H1 (cell line): ENCODE measurements around the gene NT5M. TPM values are rescaled to one million over a fixed set of nuclear protein-coding genes. Genes with fewer than 3 reads are reported as not detected.

Source experiments
- CTCF ChIA-PET: fragments of 300-600 bp; sonication (Branson Sonifier 250); formaldehyde crosslinking; loops from one replicate; lab custom pipeline; 2021; ENCODE audit not compliant: partially characterized antibody; lab: Charles Lee
- POLR2A ChIA-PET: fragments of 300-600 bp; sonication (Branson Sonifier 250); formaldehyde crosslinking; loops from one replicate; lab custom pipeline; 2021; ENCODE audit warnings: inconsistent platforms; ENCODE audit not compliant: partially characterized antibody; lab: Charles Lee
- DNase-seq, 2 experiments: peaks; one replicate each; pipeline versions ENCODE4 v3.0.0 to v3.0.0-alpha.2; 2010 to 2022; ENCODE audit warnings: low spot score in 2 of 2, low read depth in 1 of 2, mixed read lengths in 1 of 2
- FAIRE-seq: peaks from 2 replicates; lab custom pipeline; 2011; peaks lifted over from hg19 to GRCh38; lab: Jason Lieb, UNC
- H2AFZ ChIP-seq: 2 replicates; pipeline ENCODE4 v1.8.1; 2012; ENCODE audit warnings: low read length, inconsistent platforms
- H2AK5ac ChIP-seq: 2 replicates; pipeline ENCODE4 v1.6.1; 2013; ENCODE audit warnings: low read depth, low read length
- H2BK120ac ChIP-seq: replicated peaks from 2 replicates; pipeline ENCODE3; 2013; ENCODE audit warnings: low read depth, low read length, inconsistent platforms
- H2BK12ac ChIP-seq: 2 replicates; pipeline ENCODE4 v1.6.1; 2013; ENCODE audit warnings: low read depth, low read length
- H2BK15ac ChIP-seq: 2 replicates; pipeline ENCODE4 v1.6.1; 2013; ENCODE audit warnings: low read length
- H2BK20ac ChIP-seq: 2 replicates; pipeline ENCODE4 v1.6.1; 2013; ENCODE audit warnings: low read length
- H2BK5ac ChIP-seq: 2 replicates; pipeline ENCODE4 v1.6.1; 2013; ENCODE audit warnings: low read depth, low read length
- H3K14ac ChIP-seq: 2 replicates; pipeline ENCODE4 v1.6.1; 2013; ENCODE audit warnings: inconsistent platforms; ENCODE audit not compliant: insufficient read length
- H3K18ac ChIP-seq: 2 replicates; pipeline ENCODE4 v1.6.1; 2013; ENCODE audit warnings: low read length; ENCODE audit errors: extremely low read depth
- H3K23ac ChIP-seq: 2 replicates; pipeline ENCODE4 v1.6.1; 2013; ENCODE audit warnings: inconsistent platforms; ENCODE audit not compliant: insufficient read length
- H3K23me2 ChIP-seq: 2 replicates; pipeline ENCODE4 v1.6.1; 2013; ENCODE audit warnings: low read depth, low read length
- H3K27ac ChIP-seq: 2 replicates; pipeline ENCODE4 v1.6.1; 2011; ENCODE audit warnings: low read depth, low read length, inconsistent platforms
- H3K27me3 ChIP-seq, 4 experiments: replicated peaks in 1 of 4; 1 replicate in 1 of 4; 2 replicates in 3 of 4; pipeline versions ENCODE4 v1.6.1 to v1.8.1; 2011 to 2013; ENCODE audit warnings: low read length in 3 of 4, mild to moderate bottlenecking in 3 of 4, inconsistent platforms in 2 of 4, mixed read lengths in 2 of 4, moderate library complexity in 1 of 4; ENCODE audit not compliant: control insufficient read depth in 3 of 4, insufficient read depth in 3 of 4; ENCODE audit errors: extremely low read depth in 1 of 4
- H3K36me3 ChIP-seq, 4 experiments: 2 replicates each; pipeline versions ENCODE4 v1.6.1 to v1.8.1; 2011 to 2013; ENCODE audit warnings: mild to moderate bottlenecking in 4 of 4, low read length in 3 of 4, moderate library complexity in 2 of 4, control low read depth in 1 of 4, inconsistent platforms in 1 of 4; ENCODE audit not compliant: insufficient read depth in 4 of 4, control insufficient read depth in 2 of 4
- H3K4ac ChIP-seq: replicated peaks from 2 replicates; pipeline ENCODE3; 2013; ENCODE audit warnings: low read length, low read depth, mixed read lengths, inconsistent platforms; ENCODE audit not compliant: insufficient read length
- H3K4me1 ChIP-seq, 4 experiments: replicated peaks in 1 of 4; 1 replicate in 1 of 4; 2 replicates in 3 of 4; pipeline versions ENCODE4 v1.6.1 to v1.8.1; 2011 to 2013; ENCODE audit warnings: low read length in 3 of 4, inconsistent platforms in 2 of 4, mixed read lengths in 1 of 4; ENCODE audit not compliant: insufficient read depth in 4 of 4, control insufficient read depth in 3 of 4
- H3K4me2 ChIP-seq, 2 experiments: 2 replicates each; pipeline versions ENCODE4 v1.6.1 to v1.8.1; 2011 to 2013; ENCODE audit warnings: low read depth in 2 of 2, low read length in 2 of 2, control low read depth in 1 of 2, inconsistent platforms in 1 of 2, mild to moderate bottlenecking in 1 of 2; ENCODE audit not compliant: insufficient read depth in 1 of 2
- H3K4me3 ChIP-seq, 4 experiments: fragments of 200-600, 300-600 bp in 1 of 4; sonication (generic), shearing (Covaris generic), sonication (Bioruptor Twin) in 1 of 4; 2 replicates each; pipeline versions ENCODE4 v1.5.1 to v1.8.1; 2011 to 2016; ENCODE audit warnings: low read length in 4 of 4, low read depth in 3 of 4, control low read depth in 2 of 4, inconsistent platforms in 2 of 4, mild to moderate bottlenecking in 2 of 4, mixed read lengths in 1 of 4, moderate library complexity in 1 of 4; ENCODE audit not compliant: insufficient read depth in 2 of 4; ENCODE audit errors: extremely low read depth in 1 of 4
- H3K56ac ChIP-seq: replicated peaks from 2 replicates; pipeline ENCODE3; 2013; ENCODE audit warnings: low read depth, mild to moderate bottlenecking, mixed read lengths, low read length, inconsistent platforms; ENCODE audit not compliant: insufficient read length
- H3K79me1 ChIP-seq: 2 replicates; pipeline ENCODE4 v1.6.1; 2013; ENCODE audit warnings: low read depth, low read length, control low read depth
- H3K79me2 ChIP-seq, 2 experiments: 2 replicates each; pipeline versions ENCODE4 v1.6.1 to v1.8.1; 2012 to 2013; ENCODE audit warnings: low read length in 2 of 2, mild to moderate bottlenecking in 2 of 2, inconsistent platforms in 1 of 2; ENCODE audit not compliant: insufficient read depth in 2 of 2, control insufficient read depth in 1 of 2
- H3K9ac ChIP-seq, 4 experiments: replicated peaks in 1 of 4; 1 replicate in 1 of 4; 2 replicates in 3 of 4; pipeline versions ENCODE4 v1.6.1 to v1.8.1; 2011 to 2013; ENCODE audit warnings: low read depth in 3 of 4, low read length in 3 of 4, control low read depth in 2 of 4, mild to moderate bottlenecking in 2 of 4, moderate library complexity in 2 of 4, inconsistent platforms in 1 of 4; ENCODE audit errors: extremely low read depth in 1 of 4
- H3K9me3 ChIP-seq, 2 experiments: 2 replicates each; pipeline versions ENCODE4 v1.6.1 to v1.8.1; 2012 to 2013; ENCODE audit warnings: mild to moderate bottlenecking in 2 of 2, moderate library complexity in 2 of 2, control low read depth in 1 of 2, inconsistent platforms in 1 of 2, low read depth in 1 of 2, low read length in 1 of 2, mixed read lengths in 1 of 2; ENCODE audit not compliant: insufficient read depth in 2 of 2
- H4K20me1 ChIP-seq, 2 experiments: replicated peaks in 1 of 2; 2 replicates each; pipeline versions ENCODE3 to v1.8.1; 2011 to 2013; ENCODE audit warnings: inconsistent platforms in 2 of 2, low read length in 2 of 2, mild to moderate bottlenecking in 1 of 2; ENCODE audit not compliant: insufficient read depth in 2 of 2, control insufficient read depth in 1 of 2
- H4K5ac ChIP-seq: 2 replicates; pipeline ENCODE4 v1.6.1; 2013; ENCODE audit warnings: low read length, low read depth, mixed read lengths, inconsistent platforms; ENCODE audit not compliant: insufficient read length
- H4K8ac ChIP-seq: 2 replicates; pipeline ENCODE4 v1.8.0; 2013; ENCODE audit warnings: mild to moderate bottlenecking, moderate library complexity, low read length, inconsistent platforms; ENCODE audit not compliant: insufficient read depth; ENCODE audit errors: extremely low read depth
- H4K91ac ChIP-seq: replicated peaks from 2 replicates; pipeline ENCODE3; 2013; ENCODE audit warnings: low read length, mixed read lengths, inconsistent platforms; ENCODE audit not compliant: insufficient read length
- CTBP2 ChIP-seq: IDR thresholded peaks from 2 replicates; pipeline ENCODE4 v1.7.0; 2011; ENCODE audit warnings: borderline replicate concordance, mild to moderate bottlenecking, moderate library complexity, mixed read lengths, low read length; ENCODE audit not compliant: insufficient read depth, insufficient read length
- CTCF ChIP-seq, 3 experiments: IDR thresholded peaks; 1 replicate in 2 of 3; 2 replicates in 1 of 3; pipeline versions ENCODE4 v1.5.1 to v1.6.1; 2011; ENCODE audit warnings: low read length in 3 of 3, mild to moderate bottlenecking in 3 of 3, inconsistent platforms in 2 of 3, low read depth in 1 of 3, moderate library complexity in 1 of 3; ENCODE audit not compliant: insufficient read depth in 1 of 3; ENCODE audit errors: control extremely low read depth in 1 of 3
- EZH2 ChIP-seq: fragments of 200-600 bp; sonication (generic); IDR thresholded peaks from 2 replicates; pipeline ENCODE4 v1.7.1; 2012; ENCODE audit warnings: low read depth, mild to moderate bottlenecking, moderate library complexity, low read length, inconsistent platforms; ENCODE audit not compliant: severe bottlenecking
- JUND ChIP-seq: IDR thresholded peaks from 2 replicates; pipeline ENCODE4 v1.6.1; 2011; ENCODE audit warnings: mild to moderate bottlenecking, improper control_type of control experiment, low read length
- MAX ChIP-seq: IDR thresholded peaks from 2 replicates; pipeline ENCODE4 v1.6.1; 2012; ENCODE audit warnings: inconsistent platforms
- RAD21 ChIP-seq, 2 experiments: IDR thresholded peaks in 1 of 2; conservative IDR thresholded peaks in 1 of 2; 2 replicates each; pipeline ENCODE4 v1.6.1; 2011; ENCODE audit warnings: low read depth in 2 of 2, low read length in 2 of 2, improper control_type of control experiment in 1 of 2, inconsistent platforms in 1 of 2, mild to moderate bottlenecking in 1 of 2, moderate library complexity in 1 of 2
- SAP30 ChIP-seq: fragments of 300-600 bp; sonication (generic); IDR thresholded peaks from 2 replicates; pipeline ENCODE4 v1.7.1; 2012; ENCODE audit warnings: low read length, moderate library complexity, mild to moderate bottlenecking, inconsistent platforms; ENCODE audit not compliant: insufficient read depth, insufficient replicate concordance
- SP1 ChIP-seq: IDR thresholded peaks from 2 replicates; pipeline ENCODE4 v1.6.1; 2011; ENCODE audit warnings: low read depth, low read length
- TAF7 ChIP-seq: optimal IDR thresholded peaks from 2 replicates; pipeline ENCODE3; 2011; ENCODE audit warnings: low read depth, mild to moderate bottlenecking, inconsistent platforms, low read length, moderate library complexity, borderline replicate concordance
- WGBS, 2 experiments: shearing (Covaris generic) in 1 of 2; methylation state at CpG; one replicate each; pipeline versions ENCODE4 v1.1.6 to v1.1.7; 2013 to 2015; ENCODE audit warnings: low lambda C conversion rate in 2 of 2, mixed read lengths in 2 of 2, inconsistent platforms in 1 of 2, low coverage in 1 of 2, missing lambda C conversion rate in 1 of 2; ENCODE audit not compliant: insufficient replicate concordance in 2 of 2, insufficient coverage in 1 of 2, insufficient read length in 1 of 2; ENCODE audit errors: extremely low coverage in 1 of 2, missing lambda C conversion rate in 1 of 2; 5-methylcytosine and 5-hydroxymethylcytosine counted together
- polyA plus RNA-seq, 7 experiments: library from polyadenylated mRNA; depleted of rRNA in 3 of 7; stranded (reverse) in 5 of 7; unstranded in 2 of 7; fragments of >200 nt in 5 of 7; fragments of 200-250 nt in 2 of 7; gene quantifications; 1 replicate in 5 of 7; 2 replicates in 1 of 7; 4 replicates in 1 of 7; pipeline versions ENCODE4 v1.2.1 to v1.2.3, GENCODE V29; 2011 to 2013; ENCODE audit warnings: missing spikeins in 2 of 7, mixed read lengths in 2 of 7
- total RNA-seq: library from RNA; stranded (reverse); fragmentation: NEBNext Ultra II Directional; extraction: Animal tissue kit (Norgen Biotek cat#: 25700); gene quantifications from 2 replicates; pipeline ENCODE4 v1.2.1, GENCODE V29; 2021

Gene NT5M
- total and polyA plus RNA-seq, 2 of the 8 experiments (the other 6 are each of a cell fraction or from before 2014, with no cell fraction given): 7.6 to 18.2 TPM

GRCh38 chr17:17341452-17341851 lies 38.3 kb downstream of the NT5M start:
- Histone ChIP-seq H3K4me2 (no peak overlapping the region), H3K79me2 (no peaks in the 10 kb centered on the region), H2BK12ac (no peak overlapping the region), H3K9me3 (no peaks in the 10 kb centered on the region), H2BK120ac (no peak overlapping the region), H2BK15ac (no peak overlapping the region), H3K14ac (no peak overlapping the region), H4K91ac (no peak overlapping the region), H3K4ac (no peak overlapping the region), H2BK5ac (no peak overlapping the region), H3K23ac (no peak overlapping the region), H4K5ac (no peak overlapping the region), H3K36me3 (no peaks in the 10 kb centered on the region), H2AFZ (no peak overlapping the region), H3K9ac (no peak overlapping the region), H2BK20ac (no peak overlapping the region), H3K4me1 (no peaks in the 10 kb centered on the region), H3K27ac (no peak overlapping the region), H3K4me3 (no peak overlapping the region), H3K79me1 (no peaks in the 10 kb centered on the region), H3K27me3 (no peaks in the 10 kb centered on the region), H4K8ac (no peak overlapping the region), H3K18ac (no peak overlapping the region), H3K23me2 (no peaks in the 10 kb centered on the region; the same call in 1 of the 2 replicates), H4K20me1 (no peaks in the 10 kb centered on the region), H3K56ac (no peak overlapping the region), H2AK5ac (no peak overlapping the region)
- WGBS, 2 experiments: 97% methylated on average over 7 of the region's 7 CpGs; no CpG with 5 or more reads in 1 of the 2 experiments
- DNase-seq (no peak), FAIRE-seq (no peak)
- ChIA-PET CTCF (interaction anchor here (1.0 to 4.2 kb wide), 2 partner anchors 14 to 115 kb away, joined by 3 to 22 read pairs; no protein-coding TSS in a partner anchor), POLR2A (no interaction called here)
- TF ChIP-seq SAP30: no peak
- TF ChIP-seq CTCF (IDR thresholded peaks at IDR 0.05; ENCODE audit: control extremely low read depth in 1 of 3, insufficient read depth in 1 of 3, low read depth in 1 of 3, low read length in 3 of 3): no peak
- no peak for TF ChIP-seq TAF7
- TF ChIP-seq CTBP2: no peak
- TF ChIP-seq MAX: no peak
- no peak for TF ChIP-seq JUND
- TF ChIP-seq RAD21 (IDR thresholded peaks at IDR 0.05 in 1 of 2, conservative IDR thresholded peaks at IDR 0.05 in 1 of 2; ENCODE audit: low read depth in 2 of 2, low read length in 2 of 2): no peak
- no peak for TF ChIP-seq SP1
- no peak for TF ChIP-seq EZH2
